Activated T-cell treated with anti-CD3 and anti-CD28 coated beads, Interleukin-2, amount 50 U/mL, for 4 hours (primary cell): Measurements from ENCODE around the gene SBF2. TPM values are rescaled to one million over a fixed set of nuclear protein-coding genes. Genes with fewer than 3 reads are reported as not detected.
"Not testable (repeated sequence)": the region's sequence is repeated elsewhere in the genome, so short reads cannot be mapped to it uniquely, and the experiment has no call there.

ENCODE experiments used
- ATAC-seq, 2 donors: fragments of 200-7000 bp; cut with Tn5 transposase; one replicate each; pipeline ENCODE4 v1.10.0; 2021
- DNase-seq: peaks from one replicate; pipeline ENCODE4 v3.0.0-alpha.2; 2020
- H3K27me3 Mint-ChIP-seq: one replicate; pipeline ENCODE4 v1.8.0; 2021; ENCODE audit warnings: low read depth, mixed read lengths
- H3K36me3 Mint-ChIP-seq: one replicate; pipeline ENCODE4 v1.8.0; 2022; ENCODE audit warnings: mixed read lengths; ENCODE audit not compliant: insufficient read depth
- H3K4me1 Mint-ChIP-seq: one replicate; pipeline ENCODE4 v1.8.0; 2021; ENCODE audit warnings: low read depth, mixed read lengths
- H3K4me3 Mint-ChIP-seq: one replicate; pipeline ENCODE4 v1.8.0; 2021; ENCODE audit warnings: mild to moderate bottlenecking, moderate library complexity, mixed read lengths
- H3K9me3 Mint-ChIP-seq: one replicate; pipeline ENCODE4 v1.8.0; 2021; ENCODE audit warnings: mixed read lengths
- total RNA-seq, 3 donors: library from RNA; stranded (reverse); gene quantifications; one replicate each; pipeline ENCODE4 v1.2.1, GENCODE V29; 2021

Gene SBF2
- total RNA-seq, 3 donors from 2014 or later, result 3.0 to 6.9 (median 3.5) TPM

- peaks cover 9% of the 10 kb centered on the region for H3K9me3 Mint-ChIP-seq
- DNase-seq (no peak), ATAC-seq (no peak)
- H3K36me3 Mint-ChIP-seq, result no peaks in the 10 kb centered on the region
- no peak overlapping the region for H3K4me3 Mint-ChIP-seq
- H3K4me1 Mint-ChIP-seq, result no peaks in the 10 kb centered on the region
- no peaks in the 10 kb centered on the region for H3K27me3 Mint-ChIP-seq
Measured at GRCh38 chr11:10050561-10050960, 243.5 kb downstream of the SBF2 start.

GRCh38 chr11:10049756-10050155 lies 244.3 kb downstream of the SBF2 start:
- H3K27me3 Mint-ChIP-seq, result no peaks in the 10 kb centered on the region
- H3K4me1 Mint-ChIP-seq, result no peaks in the 10 kb centered on the region
- no peak for ATAC-seq
- H3K9me3 Mint-ChIP-seq, result peaks cover 10% of the 10 kb centered on the region
- H3K4me3 Mint-ChIP-seq, result no peak overlapping the region
- no peak for DNase-seq
- H3K36me3 Mint-ChIP-seq, result no peaks in the 10 kb centered on the region

- Mint-ChIP-seq H3K27me3 (no peaks in the 10 kb centered on the region), H3K4me1 (no peaks in the 10 kb centered on the region), H3K36me3 (no peaks in the 10 kb centered on the region), H3K4me3 (no peak overlapping the region), H3K9me3 (peaks cover 21% of the 10 kb centered on the region)
- DNase-seq (no peak), ATAC-seq (no peak)
Measured at GRCh38 chr11:10048350-10048749, 245.7 kb downstream of the SBF2 start.

GRCh38 chr11:10044618-10045017 lies 249.4 kb downstream of the SBF2 start:
- no peak overlapping the region for H3K4me3 Mint-ChIP-seq
- DNase-seq (no peak), ATAC-seq (no peak)
- H3K36me3 Mint-ChIP-seq, result peaks cover 17% of the 10 kb centered on the region
- no peaks in the 10 kb centered on the region for H3K4me1 Mint-ChIP-seq
- peaks cover 21% of the 10 kb centered on the region for H3K9me3 Mint-ChIP-seq
- H3K27me3 Mint-ChIP-seq, result no peaks in the 10 kb centered on the region

DNA sequence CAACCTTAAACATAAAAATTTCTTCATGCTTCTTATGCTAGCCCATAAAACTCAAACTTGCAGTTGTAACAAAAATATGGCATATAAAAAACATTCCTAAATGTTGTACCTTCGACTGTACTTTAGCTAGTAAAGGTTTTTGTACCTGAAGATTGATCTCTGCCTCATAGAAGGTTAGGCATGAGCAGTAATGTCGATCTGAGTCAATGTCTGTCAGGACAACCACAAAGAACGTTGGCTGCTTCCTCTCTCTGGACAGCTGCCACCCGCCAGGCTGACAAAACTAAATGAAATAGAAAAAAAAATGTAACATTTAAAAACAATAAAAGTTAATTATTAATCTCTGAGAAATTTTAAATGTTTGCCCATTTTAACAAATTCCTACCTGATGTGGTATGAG lies 251.3 kb downstream of the SBF2 start:
- H3K4me3 Mint-ChIP-seq, result no peak overlapping the region
- peaks cover 17% of the 10 kb centered on the region for H3K36me3 Mint-ChIP-seq
- peaks cover 21% of the 10 kb centered on the region for H3K9me3 Mint-ChIP-seq
- DNase-seq (no peak), ATAC-seq (no peak)
- H3K27me3 Mint-ChIP-seq, result no peaks in the 10 kb centered on the region
- H3K4me1 Mint-ChIP-seq, result no peaks in the 10 kb centered on the region

DNA sequence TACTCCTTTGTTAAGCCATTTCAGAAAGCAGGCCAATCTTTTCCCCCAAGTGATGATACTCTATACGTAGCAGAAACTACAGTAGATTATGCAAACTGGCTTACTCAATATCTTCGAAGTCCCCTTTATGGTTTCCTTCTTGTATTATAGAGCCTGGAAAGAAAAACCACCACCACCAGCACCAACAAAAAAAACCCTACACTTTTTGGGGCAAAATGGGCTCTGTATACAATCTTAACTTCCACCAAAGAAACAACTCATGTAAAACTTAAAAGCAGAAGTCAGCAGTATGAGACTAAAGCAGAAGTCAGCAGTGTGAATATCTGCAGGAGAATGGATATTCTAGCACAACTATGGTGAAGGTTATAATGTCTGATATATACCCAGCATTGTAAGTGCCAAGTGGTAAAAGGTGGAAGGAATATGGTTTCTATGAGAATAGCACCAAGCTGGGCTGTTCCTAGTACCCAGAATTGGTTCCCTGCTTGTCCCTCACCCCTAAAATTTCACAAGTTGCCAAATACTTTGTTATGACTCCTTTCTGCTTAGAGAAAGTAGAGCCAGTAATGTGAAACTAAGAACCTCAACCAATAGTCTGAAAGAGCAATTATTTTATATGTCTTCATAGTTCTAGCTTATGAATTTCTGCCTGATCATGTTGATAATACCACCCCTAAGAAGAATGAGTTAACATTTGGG lies 252.1 kb downstream of the SBF2 start:
- ATAC-seq (no peak), DNase-seq (no peak)
- Mint-ChIP-seq H3K9me3 (peaks cover 14% of the 10 kb centered on the region), H3K36me3 (peaks cover 17% of the 10 kb centered on the region), H3K4me3 (no peak overlapping the region), H3K27me3 (no peaks in the 10 kb centered on the region), H3K4me1 (no peaks in the 10 kb centered on the region)

GRCh38 chr11:10041332-10041731 lies 252.7 kb downstream of the SBF2 start:
- no peaks in the 10 kb centered on the region for H3K4me1 Mint-ChIP-seq
- no peaks in the 10 kb centered on the region for H3K27me3 Mint-ChIP-seq
- H3K4me3 Mint-ChIP-seq, result no peak overlapping the region
- H3K9me3 Mint-ChIP-seq, result peaks cover 12% of the 10 kb centered on the region
- DNase-seq (no peak), ATAC-seq (no peak)
- peaks cover 17% of the 10 kb centered on the region for H3K36me3 Mint-ChIP-seq

DNA sequence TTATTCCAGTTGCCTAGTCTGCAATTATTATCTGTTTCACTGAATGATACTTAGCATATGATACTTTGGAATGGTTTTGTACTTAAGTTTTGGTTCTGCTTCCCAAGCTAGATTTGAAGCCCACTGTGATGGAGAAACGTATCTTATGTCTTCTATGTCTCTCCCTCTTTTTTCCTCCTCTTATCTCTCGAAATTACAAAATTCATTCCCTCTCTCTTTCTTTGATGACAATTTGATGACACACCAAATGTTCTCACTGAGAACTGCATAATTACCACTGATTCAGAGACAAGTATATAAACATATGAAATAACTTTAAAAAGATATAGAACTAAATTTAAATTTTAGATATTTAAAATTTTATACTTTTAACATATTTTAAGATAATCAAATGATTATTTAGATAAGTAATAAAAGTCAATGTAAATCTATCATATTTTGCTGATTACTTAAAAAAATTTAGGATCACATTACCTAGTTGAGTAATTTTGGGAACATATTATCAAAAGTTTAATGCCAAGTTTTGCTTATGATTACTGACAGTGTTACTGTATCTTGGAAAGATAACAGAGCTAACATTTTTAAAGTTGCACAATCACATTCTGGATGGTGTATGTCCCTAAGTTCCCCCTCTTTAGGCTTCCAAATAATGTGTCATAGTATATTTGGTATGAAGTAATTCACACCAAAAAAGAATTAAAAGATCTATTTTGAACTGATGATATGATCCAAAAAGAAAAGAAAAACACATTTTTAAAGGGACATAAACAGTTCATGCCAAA lies 255.3 kb downstream of the SBF2 start:
- no peak for ATAC-seq
- no peaks in the 10 kb centered on the region for H3K27me3 Mint-ChIP-seq
- peaks cover 17% of the 10 kb centered on the region for H3K36me3 Mint-ChIP-seq
- H3K4me1 Mint-ChIP-seq, result no peaks in the 10 kb centered on the region
- no peak overlapping the region for H3K4me3 Mint-ChIP-seq
- peaks cover under 1% of the 10 kb centered on the region for H3K9me3 Mint-ChIP-seq
- DNase-seq, result no peak

DNA sequence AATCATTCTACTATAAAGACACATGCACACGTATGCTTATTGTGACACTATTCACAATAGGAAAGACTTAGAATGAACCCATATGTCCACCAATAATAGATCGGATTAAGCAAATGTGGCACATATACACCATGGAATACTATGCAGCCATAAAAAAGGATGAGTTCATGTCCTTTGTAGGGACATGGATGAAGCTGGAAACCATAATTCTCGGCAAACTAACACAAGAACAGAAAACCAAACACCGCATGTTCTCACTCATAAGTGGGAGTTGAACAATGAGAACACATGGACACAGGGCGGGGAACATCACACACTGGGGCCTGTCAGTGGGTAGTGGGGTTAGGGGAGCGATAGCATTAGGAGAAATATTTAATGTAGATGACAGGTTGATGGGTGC lies 258.1 kb downstream of the SBF2 start:
- not testable (repeated sequence) for ATAC-seq, H3K4me3 Mint-ChIP-seq, H3K36me3 Mint-ChIP-seq, H3K4me1 Mint-ChIP-seq, H3K27me3 Mint-ChIP-seq, H3K9me3 Mint-ChIP-seq, DNase-seq

DNA sequence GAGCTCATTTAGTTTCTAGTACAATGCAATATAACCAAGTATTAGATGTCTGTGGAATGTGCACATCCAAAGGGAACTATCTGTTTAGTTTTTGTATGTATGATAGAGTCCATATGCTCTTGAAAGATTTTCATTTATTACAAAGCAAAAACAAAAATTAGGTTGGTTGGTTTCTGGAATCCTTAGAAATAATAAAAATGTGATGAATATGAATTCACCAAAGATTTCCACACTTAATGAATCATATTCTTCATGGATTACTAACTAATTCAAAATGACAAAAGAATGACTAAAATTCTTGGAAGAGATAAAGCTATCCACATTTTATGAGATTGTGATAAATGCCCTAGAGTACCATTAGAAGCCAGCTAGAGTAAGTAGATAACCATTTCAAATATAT lies 261.1 kb downstream of the SBF2 start:
- no peaks in the 10 kb centered on the region for H3K27me3 Mint-ChIP-seq
- DNase-seq (no peak), ATAC-seq (no peak)
- no peaks in the 10 kb centered on the region for H3K9me3 Mint-ChIP-seq
- no peak overlapping the region for H3K4me3 Mint-ChIP-seq
- no peaks in the 10 kb centered on the region for H3K4me1 Mint-ChIP-seq
- peaks cover 7% of the 10 kb centered on the region for H3K36me3 Mint-ChIP-seq

DNA sequence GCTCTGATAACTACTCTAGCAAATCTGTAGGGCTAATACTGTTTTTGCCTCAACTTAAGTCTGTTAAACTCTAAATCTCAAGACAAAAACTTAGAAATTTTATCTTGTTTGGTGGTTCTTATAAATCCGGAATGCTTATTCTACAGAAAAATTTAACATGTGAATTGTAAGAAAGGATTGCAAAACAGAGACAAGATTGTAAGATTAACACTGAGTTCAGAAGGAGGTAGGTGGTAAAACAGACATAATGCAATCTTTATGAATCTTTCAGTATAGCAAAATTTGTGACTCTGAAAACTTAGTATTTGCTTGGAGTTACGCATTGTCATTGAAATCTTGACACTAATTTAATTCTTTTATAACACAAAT lies 263.9 kb downstream of the SBF2 start:
- no peak overlapping the region for H3K4me3 Mint-ChIP-seq
- DNase-seq (no peak), ATAC-seq (no peak)
- H3K27me3 Mint-ChIP-seq, result no peaks in the 10 kb centered on the region
- H3K36me3 Mint-ChIP-seq, result peaks cover 12% of the 10 kb centered on the region
- H3K4me1 Mint-ChIP-seq, result no peaks in the 10 kb centered on the region
- no peaks in the 10 kb centered on the region for H3K9me3 Mint-ChIP-seq

- ATAC-seq, result no peak
- H3K27me3 Mint-ChIP-seq, result no peaks in the 10 kb centered on the region
Measured at GRCh38 chr11:10029386-10030121, 264.5 kb downstream of the SBF2 start.

GRCh38 chr11:10026514-10026913 lies 267.5 kb downstream of the SBF2 start:
- Mint-ChIP-seq H3K27me3 (no peaks in the 10 kb centered on the region), H3K9me3 (no peaks in the 10 kb centered on the region), H3K4me3 (no peak overlapping the region), H3K4me1 (peaks cover 7% of the 10 kb centered on the region), H3K36me3 (peaks cover 18% of the 10 kb centered on the region)
- ATAC-seq, result no peak
- DNase-seq, result no peak

More at GRCh38 chr11:10029386-10030121, 264.5 kb downstream of the SBF2 start:
- H3K4me1 Mint-ChIP-seq, result no peaks in the 10 kb centered on the region
- DNase-seq, result no peak
- no peak overlapping the region for H3K4me3 Mint-ChIP-seq
- H3K36me3 Mint-ChIP-seq, result peaks cover 15% of the 10 kb centered on the region
- no peaks in the 10 kb centered on the region for H3K9me3 Mint-ChIP-seq

- Mint-ChIP-seq H3K4me1 (peaks cover 15% of the 10 kb centered on the region), H3K9me3 (no peaks in the 10 kb centered on the region), H3K4me3 (no peak overlapping the region), H3K36me3 (peaks cover 15% of the 10 kb centered on the region), H3K27me3 (no peaks in the 10 kb centered on the region)
- DNase-seq (no peak), ATAC-seq (no peak)
Measured at GRCh38 chr11:10023212-10023611, 270.8 kb downstream of the SBF2 start.
